ENCODE results near the gene CFAP54.
"Not testable (repeated sequence)": the region's sequence is repeated elsewhere in the genome, so short reads cannot be mapped to it uniquely, and the experiment has no call there.

The CFAP54 gene

GRCh38 chr12:96729466-96729865 lies 240.1 kb downstream of the CFAP54 start:
- DNase-seq (ENCODE audit: low read depth in 2 of 2, low spot score in 1 of 2) = not testable (repeated sequence)

GRCh38 chr12:96729886-96730285 lies 240.5 kb downstream of the CFAP54 start:
- DNase-seq (ENCODE audit: low read depth in 2 of 2, low spot score in 1 of 2) = no peak

- DNase-seq (ENCODE audit: low read depth in 2 of 2, low spot score in 1 of 2) = no peak
These were observed 254.2 kb downstream of the CFAP54 start for GRCh38 chr12:96743606-96744005.

GRCh38 chr12:96749999-96750398 lies 260.6 kb downstream of the CFAP54 start:
- DNase-seq (ENCODE audit: low read depth in 2 of 2, low spot score in 1 of 2) = no peak

GRCh38 chr12:96751626-96752025 lies 262.2 kb downstream of the CFAP54 start:
- no peak for DNase-seq (ENCODE audit: low read depth in 2 of 2, low spot score in 1 of 2)

GRCh38 chr12:96752211-96752610 lies 262.8 kb downstream of the CFAP54 start:
- DNase-seq (ENCODE audit: low read depth in 2 of 2, low spot score in 1 of 2) = no peak

- DNase-seq (ENCODE audit: low read depth in 2 of 2, low spot score in 1 of 2) = no peak
These were observed 276.9 kb downstream of the CFAP54 start for GRCh38 chr12:96766232-96766631.

- no peak for DNase-seq (ENCODE audit: low read depth in 2 of 2, low spot score in 1 of 2)
These were observed 280.0 kb downstream of the CFAP54 start for GRCh38 chr12:96769400-96769799.

GRCh38 chr12:96770219-96771102 lies 281.1 kb downstream of the CFAP54 start:
- DNase-seq (ENCODE audit: low read depth in 2 of 2, low spot score in 1 of 2) = no peak

- no peak for DNase-seq (ENCODE audit: low read depth in 2 of 2, low spot score in 1 of 2)
These were observed 283.7 kb downstream of the CFAP54 start for GRCh38 chr12:96773031-96773430.

GRCh38 chr12:96774496-96775256 lies 285.3 kb downstream of the CFAP54 start:
- no peak for DNase-seq (ENCODE audit: low read depth in 2 of 2, low spot score in 1 of 2)

GRCh38 chr12:96776908-96777307 lies 287.5 kb downstream of the CFAP54 start:
- DNase-seq (ENCODE audit: low read depth in 2 of 2, low spot score in 1 of 2) = no peak

GRCh38 chr12:96780330-96780729 lies 291.0 kb downstream of the CFAP54 start:
- no peak for DNase-seq (ENCODE audit: low read depth in 2 of 2, low spot score in 1 of 2)

GRCh38 chr12:96786791-96787190 lies 297.4 kb downstream of the CFAP54 start:
- DNase-seq (ENCODE audit: low read depth in 2 of 2, low spot score in 1 of 2) = no peak

- DNase-seq (ENCODE audit: low read depth in 2 of 2, low spot score in 1 of 2) = no peak
These were observed 314.6 kb downstream of the CFAP54 start for GRCh38 chr12:96803969-96804368.

GRCh38 chr12:96806272-96806671 lies 316.9 kb downstream of the CFAP54 start:
- DNase-seq (ENCODE audit: low read depth in 2 of 2, low spot score in 1 of 2) = no peak

GRCh38 chr12:96807741-96808140 lies 318.4 kb downstream of the CFAP54 start:
- DNase-seq (ENCODE audit: low read depth in 2 of 2, low spot score in 1 of 2) = no peak

GRCh38 chr12:96808587-96808986 lies 319.2 kb downstream of the CFAP54 start:
- no peak for DNase-seq (ENCODE audit: low read depth in 2 of 2, low spot score in 1 of 2)

- no peak for DNase-seq (ENCODE audit: low read depth in 2 of 2, low spot score in 1 of 2)
These were observed 320.1 kb downstream of the CFAP54 start for GRCh38 chr12:96809522-96809921.

GRCh38 chr12:96810057-96810456 lies 320.7 kb downstream of the CFAP54 start:
- no peak for DNase-seq (ENCODE audit: low read depth in 2 of 2, low spot score in 1 of 2)

- DNase-seq (ENCODE audit: low read depth in 2 of 2, low spot score in 1 of 2) = no peak
These were observed 321.1 kb downstream of the CFAP54 start for GRCh38 chr12:96810477-96810876.

- no peak for DNase-seq (ENCODE audit: low read depth in 2 of 2, low spot score in 1 of 2)
These were observed 321.7 kb downstream of the CFAP54 start for GRCh38 chr12:96811083-96811482.

Measured in stimulated activated CD8-positive, alpha-beta memory T cell treated with anti-CD3 and anti-CD28 coated beads, Interleukin-4, amount 100 ng/mL, for 1 hour (primary cell).